ENCODE measurements around the gene TAF3.

TAF3 gene

DNA sequence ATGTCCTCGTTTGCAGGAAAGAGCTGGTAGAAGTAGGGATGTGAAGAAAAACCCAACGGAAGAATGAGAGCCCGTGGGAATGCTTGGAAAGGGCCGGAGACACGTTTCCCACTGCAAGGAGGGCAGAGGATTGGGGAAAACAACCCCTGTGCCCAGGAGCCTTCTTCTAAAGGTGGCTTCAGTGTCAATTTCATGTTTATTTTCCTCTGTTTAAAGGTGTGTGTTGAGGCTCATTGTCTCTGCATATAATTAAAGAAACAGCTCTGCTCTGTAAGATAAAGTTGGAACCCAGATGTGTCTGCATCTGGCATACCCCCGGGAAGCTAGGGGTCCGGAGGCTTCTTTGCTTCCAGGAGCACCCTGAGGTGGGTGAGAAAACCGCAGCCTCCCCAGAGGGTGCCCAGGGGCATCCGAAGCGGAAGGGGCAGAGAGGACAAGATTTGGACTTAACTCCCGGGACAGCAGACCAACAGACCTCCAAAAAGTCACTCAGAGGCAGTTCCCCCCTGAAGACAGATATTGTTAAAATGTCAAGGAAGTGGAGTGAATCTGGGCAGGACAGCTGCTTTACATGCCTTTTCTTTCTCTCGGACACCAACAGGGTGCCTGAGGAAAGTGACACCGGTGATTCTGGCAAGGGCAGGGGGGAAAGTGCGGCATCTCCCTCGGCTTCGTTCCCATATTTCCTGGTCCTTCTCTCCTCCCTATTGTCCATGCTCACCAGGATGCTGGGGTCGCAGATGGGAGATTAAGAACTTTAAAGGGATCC, 227.6 kb downstream of the TAF3 start:
- DNase-seq (ENCODE audit: low read depth in 1 of 2, low spot score in 1 of 2) = peak in 1 of 2 experiments; percentile 54
- no peak; the same call in 1 of the 2 replicates for TF ChIP-seq JUND (IDR thresholded peaks at IDR 0.05; ENCODE audit: low read depth)
- in situ Hi-C loops (cut with HindIII; ENCODE audit: low pct_unique_long_range_greater_than_20kb, low sequenced_read_pairs) = no loop called here

DNA sequence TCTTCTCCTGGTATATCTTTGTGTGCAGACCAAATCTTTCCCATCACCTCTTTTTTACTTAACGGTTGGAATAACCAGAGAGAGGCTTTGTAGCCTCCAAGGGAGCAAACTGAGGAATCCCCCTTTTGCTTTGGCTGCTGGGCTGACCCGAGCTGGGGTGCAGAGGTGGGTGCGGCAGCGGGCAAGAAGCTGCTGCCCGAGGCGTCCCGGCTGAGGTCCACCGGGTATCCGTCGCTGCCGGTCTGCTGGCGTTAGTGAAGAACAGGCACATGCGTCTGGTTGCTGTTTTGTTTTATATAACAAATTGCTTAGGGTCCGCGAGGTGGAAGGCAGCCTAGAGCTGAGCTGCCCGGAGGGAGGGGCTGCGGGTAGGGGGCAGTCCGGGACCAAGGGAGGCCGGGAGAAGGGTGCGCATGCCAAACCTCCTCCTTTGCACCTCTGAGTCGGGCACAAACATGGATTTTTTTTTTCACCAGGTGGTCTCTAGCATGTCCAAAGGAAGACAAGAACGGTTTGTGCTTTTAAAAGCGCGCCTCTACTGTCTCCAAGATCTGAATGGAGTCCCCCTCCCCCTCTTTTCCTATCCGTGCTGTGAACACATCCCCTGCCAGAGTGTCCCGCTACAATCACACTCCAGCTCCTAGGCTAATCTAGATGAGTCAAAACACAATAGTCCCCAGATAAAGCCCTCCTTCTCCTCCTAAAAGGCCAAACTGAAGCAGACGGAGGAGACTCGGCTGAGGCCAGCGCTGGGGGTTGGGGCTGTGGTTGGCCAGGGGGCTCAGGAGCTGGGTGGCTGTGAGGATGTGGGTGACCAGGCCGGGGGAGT, 229.4 kb downstream of the TAF3 start:
- in situ Hi-C loops (cut with HindIII; ENCODE audit: low pct_unique_long_range_greater_than_20kb, low sequenced_read_pairs) = no loop called here
- TF ChIP-seq JUND (IDR thresholded peaks at IDR 0.05; ENCODE audit: low read depth) = no peak
- DNase-seq (ENCODE audit: low read depth in 1 of 2, low spot score in 1 of 2) = peak in 1 of 2 experiments; percentile 68

DNA sequence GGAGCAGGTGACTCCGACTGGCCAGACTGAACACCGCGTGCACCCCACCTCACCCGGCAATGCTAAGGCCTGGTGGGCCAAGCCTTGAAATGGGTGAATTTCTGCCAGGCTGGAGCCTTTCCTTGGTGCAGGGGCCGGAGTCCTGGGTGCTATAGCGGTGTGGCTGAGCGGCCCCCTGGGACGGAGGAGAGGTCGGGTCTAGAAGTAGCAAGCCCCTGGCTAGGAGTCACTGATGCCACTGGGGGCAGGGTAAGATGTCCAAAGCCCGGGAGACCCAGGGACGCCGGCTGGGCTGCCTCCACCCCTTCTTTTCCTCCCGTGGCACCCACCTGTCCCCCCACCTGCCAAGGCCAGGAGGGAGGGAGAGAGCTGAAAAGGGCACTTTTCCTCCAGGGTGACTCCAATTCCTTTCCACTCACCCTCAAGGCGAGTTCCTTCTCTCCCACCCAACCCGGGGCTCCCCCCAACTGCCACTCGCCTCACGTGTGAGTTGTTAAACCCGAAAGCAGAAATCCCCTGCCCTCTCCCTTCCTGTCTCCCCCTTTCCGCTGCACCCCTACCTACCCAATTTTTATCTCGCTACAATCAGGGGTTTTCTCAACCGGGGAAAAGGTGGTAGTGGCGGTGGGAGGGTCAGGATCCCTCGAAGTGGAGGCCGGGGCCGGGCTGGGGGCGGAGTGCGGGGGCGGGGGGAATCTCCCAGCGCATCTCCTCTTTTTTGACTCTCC, 230.1 kb downstream of the TAF3 start:
- TF ChIP-seq JUND (IDR thresholded peaks at IDR 0.05; ENCODE audit: low read depth) = peak; percentile 10; the same call in 1 of the 2 replicates
- DNase-seq (ENCODE audit: low read depth in 1 of 2, low spot score in 1 of 2) = peak in 1 of 2 experiments; percentile 51
- in situ Hi-C loops (cut with HindIII; ENCODE audit: low pct_unique_long_range_greater_than_20kb, low sequenced_read_pairs) = no loop called here

DNA sequence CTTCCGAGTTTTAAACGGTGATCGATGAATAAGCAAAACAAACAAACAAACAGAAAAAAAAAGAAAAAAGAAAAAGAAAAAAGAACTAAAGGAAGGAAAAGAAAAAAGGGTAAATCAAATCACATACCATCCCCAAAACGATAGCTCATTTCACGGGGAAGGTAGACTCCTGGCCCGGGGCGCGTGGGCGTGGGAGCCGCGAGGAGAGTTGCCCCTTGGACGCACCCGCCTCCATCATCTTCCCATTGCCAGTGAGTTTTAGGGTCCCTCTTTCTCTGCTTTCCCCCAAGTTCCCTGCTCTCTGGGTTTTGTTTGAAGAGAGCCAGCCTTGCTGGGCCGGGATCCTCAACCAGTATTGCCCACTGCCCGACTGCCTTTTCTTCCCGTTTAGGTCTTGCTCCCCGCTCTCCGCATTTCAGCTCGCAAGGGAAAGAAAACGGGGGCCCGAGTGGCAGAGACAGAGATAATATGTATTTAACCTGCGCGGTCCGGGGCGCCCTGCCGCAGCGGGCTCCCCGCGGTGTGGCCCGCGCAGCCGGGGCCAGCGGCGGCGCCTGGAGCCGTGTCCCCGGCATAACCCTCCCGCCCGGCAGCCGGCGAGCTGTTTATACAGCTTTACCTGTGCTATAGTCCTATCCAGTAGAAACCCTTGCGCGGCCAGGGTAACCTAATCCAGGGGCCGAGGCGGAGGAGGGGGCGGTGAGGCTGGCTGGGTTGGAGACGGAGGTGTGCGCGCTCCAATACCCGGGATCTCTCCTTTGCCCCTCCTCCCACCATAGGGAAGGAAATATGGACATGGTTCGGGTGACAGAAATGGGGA, 230.9 kb downstream of the TAF3 start:
- in situ Hi-C loops (cut with HindIII; ENCODE audit: low pct_unique_long_range_greater_than_20kb, low sequenced_read_pairs) = no loop called here

DNA sequence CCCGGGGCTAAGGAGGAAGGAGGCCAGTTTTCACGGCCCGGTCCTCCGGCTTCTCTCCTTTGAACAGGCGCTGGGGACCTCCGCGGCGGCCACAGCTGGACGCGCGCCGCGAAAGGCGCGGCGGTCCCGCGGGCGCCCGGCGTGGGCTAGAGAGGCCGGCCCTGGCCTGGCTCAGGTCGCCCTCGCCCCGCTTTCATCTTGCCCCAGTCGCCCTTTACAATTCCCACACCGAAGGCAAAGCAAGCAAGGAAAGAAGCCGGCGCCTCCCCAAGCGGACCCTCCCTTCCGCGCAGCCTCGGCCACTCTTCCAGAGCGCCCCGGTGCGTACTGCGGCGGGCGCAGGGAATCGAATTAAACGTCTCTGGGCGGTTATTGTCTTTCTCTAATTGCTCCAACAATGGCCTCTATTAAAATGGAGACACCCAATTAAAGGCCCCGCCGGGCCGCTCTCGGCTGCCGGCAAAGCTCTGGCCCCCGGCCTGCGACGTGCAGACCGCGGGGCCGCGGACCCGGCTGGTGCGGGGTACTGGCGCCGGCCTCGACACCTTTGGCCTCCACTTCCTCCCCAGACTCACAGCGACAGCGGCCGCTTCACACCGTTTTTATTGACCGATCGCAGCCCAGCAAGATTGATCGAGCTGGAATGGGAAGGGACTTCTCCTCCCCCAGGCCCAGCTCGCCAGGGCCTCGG, 231.7 kb downstream of the TAF3 start:
- in situ Hi-C loops (cut with HindIII; ENCODE audit: low pct_unique_long_range_greater_than_20kb, low sequenced_read_pairs) = no loop called here
- no peak for TF ChIP-seq JUND (IDR thresholded peaks at IDR 0.05; ENCODE audit: low read depth)
- DNase-seq (ENCODE audit: low read depth in 1 of 2, low spot score in 1 of 2) = no peak

More for the DNA sequence above, 230.9 kb downstream of the TAF3 start:
- DNase-seq (ENCODE audit: low read depth in 1 of 2, low spot score in 1 of 2) = peak in 1 of 2 experiments; percentile 82
- 0 out of 2 replicates have a peak, but pooled peaks have one; percentile 11 for TF ChIP-seq JUND (IDR thresholded peaks at IDR 0.05; ENCODE audit: low read depth)

DNA sequence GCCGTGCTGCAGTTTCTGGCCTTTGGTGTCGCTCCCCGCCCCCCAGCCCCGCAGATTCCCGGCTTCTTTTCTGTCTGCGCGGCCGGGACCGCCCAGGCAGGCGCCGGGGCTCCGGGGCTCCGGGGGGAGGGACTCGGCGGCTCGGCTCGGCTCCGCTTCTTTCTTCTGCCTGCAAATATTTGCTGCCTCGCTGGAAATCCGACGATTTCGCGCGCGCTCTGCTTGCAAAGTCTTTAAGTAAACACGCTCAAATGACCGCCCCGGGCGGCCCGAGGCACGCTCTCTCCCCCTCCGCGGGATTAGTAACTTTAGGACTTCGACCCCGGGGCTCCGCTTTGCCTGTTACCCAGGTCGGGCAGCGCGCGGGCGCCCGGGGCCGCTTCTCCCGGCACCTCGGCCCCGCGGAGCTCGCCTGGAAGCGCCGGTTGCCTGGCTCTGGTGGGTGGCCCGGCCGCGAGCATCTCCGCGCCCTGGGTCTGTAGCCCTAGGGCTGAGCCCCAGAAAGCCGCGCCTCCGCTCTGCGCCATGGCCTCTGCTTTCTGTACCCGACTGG, 232.3 kb downstream of the TAF3 start:
- DNase-seq (ENCODE audit: low read depth in 1 of 2, low spot score in 1 of 2) = peak in 1 of 2 experiments; percentile 99
- in situ Hi-C loops (cut with HindIII; ENCODE audit: low pct_unique_long_range_greater_than_20kb, low sequenced_read_pairs) = no loop called here
- TF ChIP-seq JUND (IDR thresholded peaks at IDR 0.05; ENCODE audit: low read depth) = peak; percentile 12; the same call in 1 of the 2 replicates

DNA sequence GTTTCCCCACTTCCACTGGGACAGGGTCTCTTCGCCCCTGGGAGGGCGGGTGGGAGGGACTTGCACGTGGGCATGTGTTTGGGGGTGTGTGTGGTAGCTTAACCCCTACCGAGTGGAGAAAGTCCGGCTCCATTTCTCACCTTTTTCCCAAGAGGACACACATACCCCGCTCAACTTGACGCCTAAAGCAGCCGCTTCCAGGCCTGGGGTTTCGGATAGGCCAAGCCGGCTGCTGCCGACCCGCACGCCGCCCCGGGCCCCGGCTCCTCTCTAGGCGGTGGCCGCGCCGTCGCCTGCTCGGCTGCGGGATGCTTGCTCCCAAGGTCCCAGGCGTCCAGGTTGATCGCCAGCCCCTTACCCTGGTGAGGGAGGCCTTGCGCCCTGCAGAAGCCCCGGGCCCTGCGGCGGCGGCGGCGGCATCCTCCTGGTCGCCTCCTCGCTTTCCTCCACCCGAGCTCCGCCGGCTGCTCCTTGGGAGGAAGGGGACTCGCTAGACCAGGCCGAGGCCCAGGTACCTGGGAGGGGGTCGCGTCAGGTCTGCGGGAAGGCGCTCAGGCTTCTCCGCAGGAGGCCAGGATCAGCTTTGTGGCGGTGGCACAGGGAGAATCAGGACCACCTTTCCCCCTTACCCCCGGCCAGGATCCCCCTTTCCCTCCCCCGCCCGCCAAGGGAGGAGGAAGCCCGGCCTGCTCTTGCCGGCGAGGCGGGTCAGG, 233.0 kb downstream of the TAF3 start:
- TF ChIP-seq JUND (IDR thresholded peaks at IDR 0.05; ENCODE audit: low read depth) = no peak
- in situ Hi-C loops (cut with HindIII; ENCODE audit: low pct_unique_long_range_greater_than_20kb, low sequenced_read_pairs) = no loop called here
- DNase-seq (ENCODE audit: low read depth in 1 of 2, low spot score in 1 of 2) = peak; percentile 82 to 85

DNA sequence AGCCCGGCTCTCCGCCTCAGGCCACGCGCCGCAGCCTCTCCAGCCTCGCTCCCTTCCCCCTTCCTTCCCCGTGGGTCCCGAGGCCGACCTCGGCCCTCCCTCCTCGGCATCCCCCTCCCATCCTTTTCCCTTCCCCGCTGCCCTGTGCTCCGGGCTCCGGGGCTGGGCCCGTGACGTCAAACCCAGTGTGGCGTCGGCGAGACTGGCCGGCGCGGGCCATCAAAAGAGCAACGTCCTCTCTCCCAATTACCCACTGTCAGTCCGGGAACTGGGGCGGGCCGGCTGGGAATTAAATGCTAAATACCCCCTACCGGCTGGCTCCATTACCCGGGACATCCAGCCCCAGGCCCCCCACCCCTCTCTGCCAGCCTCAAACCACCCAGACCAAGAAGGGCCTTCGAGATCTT, 233.5 kb downstream of the TAF3 start:
- no peak; the same call in 1 of the 2 replicates for TF ChIP-seq JUND (IDR thresholded peaks at IDR 0.05; ENCODE audit: low read depth)
- in situ Hi-C loops (cut with HindIII; ENCODE audit: low pct_unique_long_range_greater_than_20kb, low sequenced_read_pairs) = no loop called here
- peak; percentile 86 to 93 for DNase-seq (ENCODE audit: low read depth in 1 of 2, low spot score in 1 of 2)

DNA sequence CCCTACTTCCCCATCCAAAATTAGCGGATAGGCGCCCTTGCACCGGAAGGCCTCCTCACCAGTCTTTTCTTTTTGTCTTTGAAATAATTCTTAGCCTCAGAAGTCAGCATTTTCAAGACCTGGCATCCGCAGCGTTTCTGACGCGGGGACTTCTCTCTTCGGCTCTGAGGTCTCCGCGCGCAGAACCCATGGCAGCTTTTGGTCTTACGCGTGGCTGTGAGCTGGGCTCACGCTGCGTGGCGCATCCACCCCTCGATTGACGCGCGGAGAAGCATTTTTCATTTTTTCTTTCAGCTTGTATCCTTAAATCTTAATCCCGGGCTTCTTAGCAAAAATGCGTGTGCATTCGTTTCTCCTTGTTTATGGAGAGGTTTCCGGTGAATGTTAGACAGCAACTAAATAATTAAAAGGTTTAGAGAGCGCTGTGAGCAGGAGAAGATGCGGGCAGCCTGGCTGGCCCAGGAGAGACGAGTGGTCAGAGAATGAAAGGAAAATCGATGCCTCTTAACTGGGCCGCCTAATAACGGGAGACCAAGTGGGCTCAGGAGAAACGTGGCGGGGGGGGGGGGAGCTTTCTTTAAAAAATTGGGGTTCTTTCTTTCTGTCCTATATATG, 234.1 kb downstream of the TAF3 start:
- no peak for TF ChIP-seq JUND (IDR thresholded peaks at IDR 0.05; ENCODE audit: low read depth)
- in situ Hi-C loops (cut with HindIII; ENCODE audit: low pct_unique_long_range_greater_than_20kb, low sequenced_read_pairs) = no loop called here
- DNase-seq (ENCODE audit: low read depth in 1 of 2, low spot score in 1 of 2) = peak in 1 of 2 experiments; percentile 69

DNA sequence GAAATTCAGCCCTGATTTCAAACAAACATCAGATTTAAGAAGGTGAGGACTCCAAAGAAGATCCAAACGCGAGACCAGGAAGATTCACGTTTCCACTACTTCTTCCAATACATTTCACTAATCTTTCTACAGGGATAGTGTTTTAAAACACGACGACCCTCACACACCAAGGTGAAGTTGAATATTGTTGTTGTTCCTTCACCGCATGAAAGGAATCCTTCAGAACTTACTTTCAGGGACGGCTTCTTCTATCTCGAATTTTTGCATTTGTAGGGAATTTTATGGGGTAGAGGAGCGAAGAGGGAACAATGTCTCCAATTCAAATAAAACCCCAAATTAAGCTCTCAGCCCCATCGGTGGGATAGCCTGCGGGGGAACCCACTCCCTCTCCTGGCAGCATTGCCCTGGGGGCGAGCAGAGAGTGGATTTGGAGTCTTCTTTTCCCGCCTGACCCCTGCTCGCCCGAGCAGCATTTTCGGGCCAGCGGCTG, 234.7 kb downstream of the TAF3 start:
- no peak for DNase-seq (ENCODE audit: low read depth in 1 of 2, low spot score in 1 of 2)
- in situ Hi-C loops (cut with HindIII; ENCODE audit: low pct_unique_long_range_greater_than_20kb, low sequenced_read_pairs) = no loop called here
- TF ChIP-seq JUND (IDR thresholded peaks at IDR 0.05; ENCODE audit: low read depth) = no peak

Measured in T47D (cell line).